Sigmoid colon (tissue), 4 donors: ENCODE results near the gene ATP6V1G1.

Experiments used
- POLR2A ChIP-seq, 2 donors: fragments of 450-650 bp; IDR thresholded peaks; one replicate each; pipeline ENCODE4 v1.6.1; 2016; ENCODE audit warnings: antibody characterized with exemption in 2 of 2, mild to moderate bottlenecking in 2 of 2, moderate library complexity in 2 of 2
- POLR2AphosphoS5 ChIP-seq, 4 donors: sonication (generic); formaldehyde crosslinking; IDR thresholded peaks; one replicate each; pipeline ENCODE4 v1.6.1; 2017; ENCODE audit warnings: antibody characterized with exemption in 4 of 4
- TF ChIP-seq, protein P1 (sequence below), 4 experiments: fragments of 450-650 bp in 3 of 4; fragments of 200-600 bp in 1 of 4; IDR thresholded peaks; one replicate each; pipeline ENCODE4 v1.5.1; 2016 to 2019; ENCODE audit warnings: antibody characterized with exemption in 4 of 4, mild to moderate bottlenecking in 3 of 4, moderate library complexity in 2 of 4

DNA sequence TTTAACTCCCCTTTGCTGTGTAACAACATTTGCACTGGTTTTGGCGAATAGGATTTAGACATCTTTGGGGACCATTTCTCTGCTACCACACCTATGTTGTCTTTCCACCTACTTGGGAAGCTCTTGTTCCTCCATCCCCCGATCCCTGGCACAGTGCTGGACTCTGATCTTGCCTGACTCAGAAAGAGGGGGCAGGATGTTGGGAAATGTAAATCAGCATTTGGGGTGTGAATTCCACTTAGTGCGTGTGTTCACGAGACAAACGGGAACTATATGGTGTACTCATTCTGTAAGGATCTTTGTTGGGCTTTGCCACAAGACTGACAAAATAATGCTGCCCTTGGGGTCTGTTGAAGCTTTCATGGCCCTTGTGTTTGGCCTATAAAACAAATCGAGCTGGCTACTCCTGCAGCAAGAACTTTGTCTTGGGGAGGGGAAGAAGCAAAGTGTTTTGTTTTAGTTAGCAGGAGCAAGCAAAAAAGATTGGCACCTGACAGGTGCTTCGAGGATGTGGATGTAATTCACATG, 42.1 kb downstream of the ATP6V1G1 start:
- TF ChIP-seq, protein P1, sequence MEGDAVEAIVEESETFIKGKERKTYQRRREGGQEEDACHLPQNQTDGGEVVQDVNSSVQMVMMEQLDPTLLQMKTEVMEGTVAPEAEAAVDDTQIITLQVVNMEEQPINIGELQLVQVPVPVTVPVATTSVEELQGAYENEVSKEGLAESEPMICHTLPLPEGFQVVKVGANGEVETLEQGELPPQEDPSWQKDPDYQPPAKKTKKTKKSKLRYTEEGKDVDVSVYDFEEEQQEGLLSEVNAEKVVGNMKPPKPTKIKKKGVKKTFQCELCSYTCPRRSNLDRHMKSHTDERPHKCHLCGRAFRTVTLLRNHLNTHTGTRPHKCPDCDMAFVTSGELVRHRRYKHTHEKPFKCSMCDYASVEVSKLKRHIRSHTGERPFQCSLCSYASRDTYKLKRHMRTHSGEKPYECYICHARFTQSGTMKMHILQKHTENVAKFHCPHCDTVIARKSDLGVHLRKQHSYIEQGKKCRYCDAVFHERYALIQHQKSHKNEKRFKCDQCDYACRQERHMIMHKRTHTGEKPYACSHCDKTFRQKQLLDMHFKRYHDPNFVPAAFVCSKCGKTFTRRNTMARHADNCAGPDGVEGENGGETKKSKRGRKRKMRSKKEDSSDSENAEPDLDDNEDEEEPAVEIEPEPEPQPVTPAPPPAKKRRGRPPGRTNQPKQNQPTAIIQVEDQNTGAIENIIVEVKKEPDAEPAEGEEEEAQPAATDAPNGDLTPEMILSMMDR (IDR thresholded peaks at IDR 0.05) = no peak
- TF ChIP-seq POLR2AphosphoS5 (IDR thresholded peaks at IDR 0.05) (no peak), POLR2A (IDR thresholded peaks at IDR 0.05) (no peak)
